H1 (cell line): Measurements from ENCODE around the gene FRMPD1. TPM values are rescaled to one million over a fixed set of nuclear protein-coding genes. Genes with fewer than 3 reads are reported as not detected.
A peak's percentile ranks its signal among the peaks of the same experiment; 100 is the strongest.

Experiments used
- CEBPB ChIP-seq: IDR thresholded peaks from 2 replicates; pipeline ENCODE4 v1.6.1; 2012; ENCODE audit warnings: low read depth, low read length
- EGR1 ChIP-seq: IDR thresholded peaks from 2 replicates; pipeline ENCODE4 v1.6.1; 2011; ENCODE audit warnings: low read depth, low read length, borderline replicate concordance
- PHF8 ChIP-seq: fragments of 200-600 bp; sonication (generic); conservative IDR thresholded peaks from 2 replicates; pipeline ENCODE4 v1.7.1; 2012; ENCODE audit warnings: low read depth, mild to moderate bottlenecking, inconsistent platforms, low read length, moderate library complexity
- POLR2AphosphoS5 ChIP-seq: IDR thresholded peaks from 2 replicates; pipeline ENCODE4 v1.6.1; 2011; ENCODE audit warnings: low read depth, low read length
- RFX5 ChIP-seq: IDR thresholded peaks from 2 replicates; pipeline ENCODE4 v1.6.1; 2011; ENCODE audit warnings: low read depth, low read length, improper control_type of control experiment, borderline replicate concordance
- SAP30 ChIP-seq: fragments of 300-600 bp; sonication (generic); IDR thresholded peaks from 2 replicates; pipeline ENCODE4 v1.7.1; 2012; ENCODE audit warnings: low read length, moderate library complexity, mild to moderate bottlenecking, inconsistent platforms; ENCODE audit not compliant: insufficient read depth, insufficient replicate concordance
- SIRT6 ChIP-seq: IDR thresholded peaks from one replicate; pipeline ENCODE4 v1.7.1; 2012; ENCODE audit warnings: low read length, inconsistent platforms
- TAF1 ChIP-seq: IDR thresholded peaks from 2 replicates; pipeline ENCODE4 v1.6.1; 2011; ENCODE audit warnings: mild to moderate bottlenecking, low read depth, low read length
- TCF12 ChIP-seq: IDR thresholded peaks from 2 replicates; pipeline ENCODE4 v1.6.1; 2011; ENCODE audit warnings: low read depth, mild to moderate bottlenecking, low read length
- polyA plus RNA-seq, 7 experiments: library from polyadenylated mRNA; depleted of rRNA in 3 of 7; stranded (reverse) in 5 of 7; unstranded in 2 of 7; fragments of >200 nt in 5 of 7; fragments of 200-250 nt in 2 of 7; gene quantifications; 1 replicate in 5 of 7; 2 replicates in 1 of 7; 4 replicates in 1 of 7; pipeline versions ENCODE4 v1.2.1 to v1.2.3, GENCODE V29; 2011 to 2013; ENCODE audit warnings: missing spikeins in 2 of 7, mixed read lengths in 2 of 7
- total RNA-seq: library from RNA; stranded (reverse); fragmentation: NEBNext Ultra II Directional; extraction: Animal tissue kit (Norgen Biotek cat#: 25700); gene quantifications from 2 replicates; pipeline ENCODE4 v1.2.1, GENCODE V29; 2021
- TF ChIP-seq, protein P1 (sequence below): IDR thresholded peaks from 2 replicates; pipeline ENCODE4 v1.6.1; 2012; ENCODE audit warnings: inconsistent platforms

Gene FRMPD1
- total and polyA plus RNA-seq, 2 of the 8 experiments (the other 6 are each of a cell fraction or from before 2014, with no cell fraction given): 0.27 to 0.32 TPM

DNA sequence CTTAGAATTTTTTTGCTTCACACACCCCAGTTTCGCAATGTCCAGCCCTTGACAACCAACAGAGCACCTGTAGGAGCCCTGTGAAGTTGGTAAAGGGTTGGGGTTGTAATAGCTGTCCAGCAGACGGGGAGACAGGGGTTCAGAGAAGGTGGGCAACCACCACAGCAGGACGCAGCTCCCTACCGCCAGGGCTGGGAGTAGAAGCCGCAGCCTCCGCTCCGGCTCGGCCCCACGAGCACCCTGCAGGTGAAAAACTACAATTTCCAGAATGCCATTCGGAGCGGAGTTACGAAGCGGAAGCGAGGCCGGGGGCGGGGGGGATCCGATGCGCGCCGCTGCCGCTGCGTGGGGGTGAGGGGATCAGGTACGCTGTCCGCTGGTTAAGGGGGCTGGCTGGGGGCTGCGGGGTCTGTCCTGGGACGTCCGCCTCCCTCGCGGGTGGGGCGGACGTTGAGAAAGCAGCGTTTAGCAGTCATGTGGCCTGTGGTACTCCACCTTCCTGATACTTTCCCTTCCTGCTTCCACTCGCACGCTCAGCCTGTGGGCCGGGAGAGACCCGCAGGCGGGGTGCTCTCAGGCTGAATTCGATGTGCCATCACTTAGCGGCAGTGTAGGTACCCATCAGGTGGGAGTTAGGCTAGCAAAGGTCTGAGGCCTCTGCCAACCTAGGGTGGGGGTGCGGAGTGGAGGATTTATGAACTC lies 102.9 kb downstream of the FRMPD1 start, which contains the start of gene TRMT10B (continued):
- TF ChIP-seq, protein P1, sequence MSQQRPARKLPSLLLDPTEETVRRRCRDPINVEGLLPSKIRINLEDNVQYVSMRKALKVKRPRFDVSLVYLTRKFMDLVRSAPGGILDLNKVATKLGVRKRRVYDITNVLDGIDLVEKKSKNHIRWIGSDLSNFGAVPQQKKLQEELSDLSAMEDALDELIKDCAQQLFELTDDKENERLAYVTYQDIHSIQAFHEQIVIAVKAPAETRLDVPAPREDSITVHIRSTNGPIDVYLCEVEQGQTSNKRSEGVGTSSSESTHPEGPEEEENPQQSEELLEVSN: no peak
- no peak for TF ChIP-seq SIRT6
- TF ChIP-seq RFX5: no peak
- peak; percentile 71 for TF ChIP-seq SAP30
- peak; percentile 67 for TF ChIP-seq PHF8
- 0 out of 2 replicates have a peak, but pooled peaks have one; percentile 18 for TF ChIP-seq TAF1
- peak; percentile 42; the same call in 1 of the 2 replicates for TF ChIP-seq POLR2AphosphoS5
- TF ChIP-seq TCF12: no peak
- TF ChIP-seq CEBPB: peak; percentile 50; the same call in 1 of the 2 replicates
- no peak for TF ChIP-seq EGR1
